GM21737 (cell line): ENCODE measurements around the gene NPIPB5.
"Not testable (repeated sequence)": the region's sequence is repeated elsewhere in the genome, so short reads cannot be mapped to it uniquely, and the experiment has no call there.

Experiments used
- ATAC-seq: cut with Tn5 transposase; IDR thresholded peaks from one replicate; pipeline ENCODE4 v1.9.1; 2021; ENCODE audit warnings: mild to moderate bottlenecking, moderate library complexity; ENCODE audit not compliant: unreplicated experiment

Gene NPIPB5

DNA sequence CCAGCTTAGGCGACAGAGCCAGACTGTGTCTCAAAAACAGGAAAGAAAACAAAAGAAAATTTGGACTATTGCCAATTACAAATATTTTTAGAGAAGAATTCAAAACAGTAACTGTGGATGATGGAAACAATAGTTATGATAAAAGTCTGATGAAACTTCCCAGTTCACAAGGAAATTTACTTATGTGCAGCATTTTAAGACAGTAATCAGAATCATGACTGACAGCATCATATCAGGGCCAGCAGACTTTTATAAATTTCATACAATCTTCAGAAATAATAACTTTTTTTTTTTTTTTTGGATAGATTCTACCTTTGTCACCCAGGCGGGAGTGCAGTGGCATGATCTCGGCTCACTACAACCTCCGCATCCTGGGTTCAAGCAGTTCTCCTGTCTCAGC is at the start of gene NPIPB5:
Gene NPIPB5, plus strand, starts transcription at position 301 of the 400 bp plus-strand sequence. CDS start 2,911 bp downstream, outside the sequence.
- ATAC-seq, result not testable (repeated sequence)

DNA sequence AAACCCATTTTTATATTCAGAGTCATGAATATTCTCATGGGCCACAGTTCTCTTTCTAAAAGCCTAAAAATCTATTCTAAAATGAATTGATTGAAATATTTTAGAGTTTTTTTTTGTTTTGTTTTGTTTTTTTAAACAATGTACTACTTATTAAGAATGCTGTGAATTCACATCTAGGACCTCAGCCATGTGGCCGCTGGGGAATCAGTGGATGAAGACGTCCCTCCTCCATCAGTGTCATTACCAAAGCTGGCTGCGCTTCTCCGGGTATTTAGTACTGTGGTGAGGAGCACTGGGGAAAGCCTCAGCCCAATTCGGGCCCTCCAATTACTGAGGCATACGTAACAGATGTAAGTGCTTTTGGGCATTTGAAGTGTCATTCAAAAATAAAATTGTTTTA is 41.8 kb upstream of the NPIPB5 start:
- ATAC-seq, result not testable (repeated sequence)

DNA sequence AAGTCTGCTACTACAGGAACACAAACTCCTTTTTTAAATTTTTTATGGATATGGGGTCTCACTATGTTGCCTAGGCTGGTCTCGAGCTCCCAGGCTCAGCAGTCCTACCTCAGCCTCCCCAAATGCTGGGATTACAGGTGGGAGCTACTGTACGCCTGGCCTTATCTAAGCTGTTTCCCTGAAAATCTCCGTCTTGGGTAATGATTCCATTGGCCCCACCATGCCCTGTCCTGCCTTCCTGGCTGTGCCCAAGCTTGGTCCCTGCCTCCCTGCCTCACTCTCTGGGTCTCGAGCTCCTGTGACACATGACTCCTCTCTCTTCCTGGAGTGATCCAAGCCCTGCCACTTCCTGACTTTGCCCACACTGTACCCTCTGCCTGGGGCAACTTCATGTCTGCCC is 27.3 kb downstream of the NPIPB5 start:
- not testable (repeated sequence) for ATAC-seq

DNA sequence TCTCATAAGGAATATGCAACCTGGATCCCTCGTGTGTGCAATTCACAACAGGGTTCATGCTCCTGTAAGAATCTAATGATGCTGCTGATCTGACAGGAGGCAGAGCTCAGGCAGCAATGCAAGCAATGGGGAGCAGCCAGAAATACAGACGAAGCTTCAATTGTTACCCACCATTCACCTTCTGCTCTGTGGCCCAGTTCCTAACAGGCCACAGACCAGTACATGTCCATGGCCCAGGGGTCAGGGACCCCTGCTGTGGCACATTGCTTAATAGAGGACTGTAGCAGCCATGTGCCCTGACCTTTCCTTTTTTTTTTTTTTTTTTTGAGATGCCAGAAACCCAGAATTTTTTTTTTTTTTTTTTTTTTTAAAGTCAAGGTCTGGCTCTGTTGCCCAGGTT is 34.1 kb downstream of the NPIPB5 start:
- not testable (repeated sequence) for ATAC-seq

DNA sequence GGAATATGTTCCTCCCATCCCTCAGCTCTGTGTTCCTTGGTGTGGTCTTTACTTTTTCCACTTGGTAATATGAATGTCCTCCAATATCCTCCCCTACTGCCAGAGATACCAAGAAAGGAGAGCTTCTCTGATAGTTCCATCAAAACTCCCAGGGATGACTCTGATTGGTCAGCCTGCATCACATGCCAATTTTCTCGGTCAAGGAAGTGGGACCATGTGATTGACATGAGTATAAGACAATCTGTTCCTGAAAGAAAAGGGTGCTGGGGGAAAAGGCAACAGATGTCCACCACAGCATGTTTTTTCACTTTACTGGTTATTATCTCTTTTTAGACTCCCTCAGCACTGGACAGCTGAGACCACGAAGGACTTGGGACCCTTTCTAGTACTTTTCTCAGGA is 35.9 kb downstream of the NPIPB5 start:
- not testable (repeated sequence) for ATAC-seq

- not testable (repeated sequence) for ATAC-seq
Measured at GRCh38 chr16:22547170-22547765, 36.6 kb downstream of the NPIPB5 start.

DNA sequence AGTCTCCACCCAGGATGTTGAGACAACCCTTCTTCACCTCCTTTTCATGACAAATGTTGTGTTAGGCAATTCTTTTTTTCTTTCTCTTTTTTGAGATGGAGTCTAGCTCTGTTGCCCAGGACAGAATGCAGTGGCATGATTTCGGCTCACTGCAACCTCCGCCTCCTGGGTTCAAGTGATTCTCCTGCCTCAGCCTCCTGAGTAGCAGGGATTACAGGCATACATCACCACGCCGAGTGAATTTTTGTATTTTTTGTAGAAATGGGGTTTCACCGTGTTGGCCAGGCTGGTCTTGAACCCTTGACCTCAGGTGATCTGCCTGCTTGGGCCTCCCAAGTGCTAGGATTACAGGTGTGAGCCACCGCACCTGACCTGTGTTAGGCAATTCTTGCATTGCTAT is 39.2 kb downstream of the NPIPB5 start:
- not testable (repeated sequence) for ATAC-seq

- not testable (repeated sequence) for ATAC-seq
Measured at GRCh38 chr16:22551143-22551542, 40.5 kb downstream of the NPIPB5 start.

DNA sequence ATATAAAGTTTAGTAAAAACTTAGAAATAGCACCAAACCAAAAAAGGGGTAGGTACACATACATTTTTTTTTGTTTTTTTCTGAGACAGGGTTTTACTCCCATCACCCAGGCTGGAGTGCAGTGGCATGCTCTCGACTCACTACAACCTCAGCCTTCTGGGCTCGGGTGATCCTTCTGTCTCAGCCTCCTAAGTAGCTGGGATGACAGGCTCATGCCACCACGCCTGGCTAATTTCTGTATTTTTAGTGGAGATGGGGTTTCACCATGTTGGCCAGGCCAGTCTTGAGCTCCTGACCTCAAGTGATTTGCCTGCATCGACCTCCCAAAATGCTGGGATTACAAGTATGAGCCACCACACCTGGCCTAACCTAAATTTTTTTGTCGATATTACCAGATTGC is 41.0 kb downstream of the NPIPB5 start:
- not testable (repeated sequence) for ATAC-seq

- not testable (repeated sequence) for ATAC-seq
Measured at GRCh38 chr16:22556759-22557158, 46.1 kb downstream of the NPIPB5 start.
